T-helper 1 cell treated with Interleukin-12 subunit alpha and Interleukin-12 subunit beta and Interleukin-4 antibody, amounts not matched to agents 30 ng/mL and 1 ng/mL, for 36 hours (primary cell): ENCODE data around the gene CFAP161. TPM values are rescaled to one million over a fixed set of nuclear protein-coding genes. Genes with fewer than 3 reads are reported as not detected.

Source experiments
- intact Hi-C: fragments of 100-400 bp; cut with micrococcal nuclease; formaldehyde crosslinking; loops from one replicate; pipeline ENCODE4 v1.15.1; 2024
- total RNA-seq: library from RNA; stranded (reverse); gene quantifications from 2 replicates; pipeline ENCODE4 v1.2.3, GENCODE V29; 2022

CFAP161 gene
- total RNA-seq, 1 donor from 2014 or later: not detected

- intact Hi-C loops: no loop called here
These were observed 48.1 kb downstream of the CFAP161 start for GRCh38 chr15:81182031-81182755.

- intact Hi-C loops: no loop called here
These were observed 48.8 kb downstream of the CFAP161 start for GRCh38 chr15:81182756-81183438.

GRCh38 chr15:81183439-81183775, 49.3 kb downstream of the CFAP161 start:
- intact Hi-C loops: no loop called here

- intact Hi-C loops: no loop called here
These were observed 50.1 kb downstream of the CFAP161 start for GRCh38 chr15:81184188-81184587.

GRCh38 chr15:81185631-81186295, 51.7 kb downstream of the CFAP161 start:
- intact Hi-C loops: no loop called here

- intact Hi-C loops: no loop called here
These were observed 54.3 kb downstream of the CFAP161 start for GRCh38 chr15:81188354-81188753.

- intact Hi-C loops: no loop called here
These were observed 55.7 kb downstream of the CFAP161 start for GRCh38 chr15:81189583-81190283.

- intact Hi-C loops: no loop called here
These were observed 56.9 kb downstream of the CFAP161 start for GRCh38 chr15:81190922-81191507.

GRCh38 chr15:81191701-81192100, 57.6 kb downstream of the CFAP161 start:
- intact Hi-C loops: no loop called here

- intact Hi-C loops: no loop called here
These were observed 60.7 kb downstream of the CFAP161 start for GRCh38 chr15:81194723-81195122.

- intact Hi-C loops: no loop called here
These were observed 61.3 kb downstream of the CFAP161 start for GRCh38 chr15:81195339-81195864.

- intact Hi-C loops: no loop called here
These were observed 62.6 kb downstream of the CFAP161 start, which contains the start of gene IL16 for GRCh38 chr15:81196576-81197254. IL16 (plus strand) TSS chr15:81196879; CDS start chr15:81225400, 28,521 bp downstream.

GRCh38 chr15:81197255-81197630, 63.2 kb downstream of the CFAP161 start:
- intact Hi-C loops: no loop called here

- intact Hi-C loops: no loop called here
These were observed 63.7 kb downstream of the CFAP161 start for GRCh38 chr15:81197688-81198281.

Other genes with a start within 250 kb of the CFAP161 start
- 37.6 and 37.7 TPM in 2 replicates for gene MESD, start 144.5 kb upstream of the CFAP161 start, total RNA-seq
- gene TLNRD1, start 133.3 kb upstream of the CFAP161 start, total RNA-seq: 35.8 and 37.0 TPM in 2 replicates
- gene IL16, start 62.6 kb downstream of the CFAP161 start, total RNA-seq: 237 and 240 TPM in 2 replicates
- 5.6 and 6.1 TPM in 2 replicates for gene STARD5, start 189.9 kb downstream of the CFAP161 start, total RNA-seq
- not detected in 2 replicates for gene TMC3, start 239.9 kb downstream of the CFAP161 start, total RNA-seq